DOHH2 (cell line): ENCODE results near the gene ASB5.

Source experiments
- H3F3A ChIP-seq: fragments of 200-600 bp; sonication (generic), shearing (Covaris generic); 2 replicates; pipeline ENCODE4 v1.6.0; 2016; ENCODE audit warnings: antibody characterized with exemption, mild to moderate bottlenecking; ENCODE audit not compliant: control insufficient read depth, insufficient read depth
- H3K27ac ChIP-seq: fragments of 200-600 bp; sonication (generic); 2 replicates; pipeline ENCODE4 v1.5.1; 2014; ENCODE audit warnings: low read depth, mild to moderate bottlenecking, low read length, moderate library complexity
- H3K27me3 ChIP-seq: fragments of 200-600 bp; sonication (generic); 2 replicates; pipeline ENCODE4 v1.6.1; 2014; ENCODE audit warnings: mild to moderate bottlenecking, low read length, mixed read lengths; ENCODE audit not compliant: control insufficient read depth
- H3K36me3 ChIP-seq: fragments of 200-600 bp; sonication (generic); 2 replicates; pipeline ENCODE4 v1.6.1; 2014; ENCODE audit warnings: mild to moderate bottlenecking, low read length, moderate library complexity, mixed read lengths; ENCODE audit not compliant: control insufficient read depth
- H3K4me1 ChIP-seq: fragments of 200-600 bp; sonication (generic); 2 replicates; pipeline ENCODE4 v1.6.1; 2014; ENCODE audit warnings: mild to moderate bottlenecking, low read length, mixed read lengths; ENCODE audit not compliant: control insufficient read depth
- H3K4me2 ChIP-seq: fragments of 200-600 bp; sonication (generic); 2 replicates; pipeline ENCODE4 v1.6.0; 2014; ENCODE audit warnings: mild to moderate bottlenecking, low read length, moderate library complexity
- H3K4me3 ChIP-seq: fragments of 200-600 bp; sonication (generic); 2 replicates; pipeline ENCODE4 v1.5.1; 2014; ENCODE audit warnings: mild to moderate bottlenecking, low read length, mixed read lengths
- H3K79me2 ChIP-seq: fragments of 200-600 bp; sonication (generic); 2 replicates; pipeline ENCODE4 v1.6.1; 2014; ENCODE audit warnings: mild to moderate bottlenecking, low read length, mixed read lengths; ENCODE audit not compliant: control insufficient read depth
- H3K9me2 ChIP-seq: fragments of 200-600 bp; sonication (generic); replicated peaks from 2 replicates; pipeline ENCODE4 v1.6.1; 2014; ENCODE audit warnings: mild to moderate bottlenecking, low read length, mixed read lengths; ENCODE audit not compliant: control insufficient read depth
- H3K9me3 ChIP-seq: fragments of 200-600 bp; sonication (generic); 2 replicates; pipeline ENCODE4 v1.6.1; 2014; ENCODE audit warnings: antibody characterized with exemption, low read length, mixed read lengths; ENCODE audit not compliant: control insufficient read depth, insufficient read depth
- H4K20me1 ChIP-seq: fragments of 200-600 bp; sonication (generic); 2 replicates; pipeline ENCODE4 v1.6.0; 2014; ENCODE audit warnings: low read depth, mild to moderate bottlenecking, antibody characterized with exemption, low read length, moderate library complexity; ENCODE audit not compliant: control insufficient read depth, insufficient read depth
- CTCF ChIP-seq: fragments of 200-600 bp; sonication (generic); IDR thresholded peaks from one replicate; pipeline ENCODE4 v1.5.1; 2014; ENCODE audit warnings: antibody characterized with exemption, mild to moderate bottlenecking, low read depth, low read length; ENCODE audit not compliant: poor library complexity, severe bottlenecking
- EZH2phosphoT487 ChIP-seq: fragments of 200-600 bp; sonication (generic); IDR thresholded peaks from 2 replicates; pipeline ENCODE4 v1.6.1; 2017; ENCODE audit warnings: borderline replicate concordance, mild to moderate bottlenecking, antibody characterized with exemption, low read length, moderate library complexity, mixed read lengths

The ASB5 gene

DNA sequence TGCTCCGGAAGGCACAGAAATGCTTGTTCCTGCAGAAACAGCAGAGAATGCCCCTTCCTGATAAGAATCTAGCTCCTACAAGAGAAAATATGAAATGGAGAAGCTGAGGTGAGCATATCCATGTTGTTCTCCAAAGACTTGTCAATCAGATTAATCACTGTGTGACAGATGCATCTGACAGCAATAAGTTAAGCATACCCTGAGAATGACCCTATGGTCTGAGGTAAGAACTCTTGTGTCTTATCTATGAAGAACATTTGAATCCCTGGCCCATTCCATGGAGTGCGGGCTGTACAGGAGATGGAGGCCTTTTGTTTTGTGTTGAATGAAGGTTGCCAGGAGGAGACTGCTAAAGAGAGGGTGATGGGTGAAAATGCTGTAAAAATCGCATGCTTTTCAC is 21.5 kb upstream of the ASB5 start:
- TF ChIP-seq CTCF: no peak
- no peak for TF ChIP-seq EZH2phosphoT487
- no peaks in the 10 kb centered on the region for H3K9me3 ChIP-seq
- H3K4me3 ChIP-seq: no peak overlapping the region
- no peak overlapping the region for H3K27ac ChIP-seq
- H3K79me2 ChIP-seq: no peaks in the 10 kb centered on the region
- H3K4me2 ChIP-seq: no peak overlapping the region
- no peaks in the 10 kb centered on the region for H4K20me1 ChIP-seq
- H3K9me2 ChIP-seq: no peaks in the 10 kb centered on the region
- H3K36me3 ChIP-seq: no peaks in the 10 kb centered on the region
- no peaks in the 10 kb centered on the region for H3F3A ChIP-seq
- 0 out of 2 replicates have a peak, but pooled peaks cover 3% of the 10 kb centered on the region for H3K4me1 ChIP-seq
- no peaks in the 10 kb centered on the region for H3K27me3 ChIP-seq

DNA sequence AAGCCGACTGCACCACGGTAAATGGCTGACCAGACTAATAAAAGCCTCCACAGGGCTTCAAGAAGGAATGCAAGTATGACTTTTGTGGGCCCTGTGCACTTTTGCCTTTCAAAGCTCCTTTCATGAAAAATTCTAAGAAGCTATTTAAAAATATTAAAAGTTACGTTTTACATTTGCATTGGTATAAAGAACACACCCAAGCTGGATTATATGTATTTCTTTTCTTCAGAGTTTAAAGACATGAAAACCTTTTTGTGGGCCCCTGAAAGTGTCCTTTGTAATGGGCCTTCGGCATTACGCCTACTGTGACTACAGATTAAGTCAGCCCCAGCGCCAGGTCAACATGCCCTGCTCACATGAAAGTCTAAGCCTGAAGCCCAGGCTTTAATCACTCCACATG is 20.5 kb upstream of the ASB5 start:
- Histone ChIP-seq H3K36me3 (no peaks in the 10 kb centered on the region), H3K79me2 (no peaks in the 10 kb centered on the region), H3K27ac (no peak overlapping the region), H4K20me1 (no peaks in the 10 kb centered on the region), H3F3A (no peaks in the 10 kb centered on the region), H3K4me1 (0 out of 2 replicates have a peak, but pooled peaks cover 3% of the 10 kb centered on the region), H3K4me2 (no peak overlapping the region), H3K27me3 (no peaks in the 10 kb centered on the region), H3K4me3 (no peak overlapping the region), H3K9me2 (no peaks in the 10 kb centered on the region), H3K9me3 (no peaks in the 10 kb centered on the region)
- TF ChIP-seq CTCF: no peak
- TF ChIP-seq EZH2phosphoT487: no peak

DNA sequence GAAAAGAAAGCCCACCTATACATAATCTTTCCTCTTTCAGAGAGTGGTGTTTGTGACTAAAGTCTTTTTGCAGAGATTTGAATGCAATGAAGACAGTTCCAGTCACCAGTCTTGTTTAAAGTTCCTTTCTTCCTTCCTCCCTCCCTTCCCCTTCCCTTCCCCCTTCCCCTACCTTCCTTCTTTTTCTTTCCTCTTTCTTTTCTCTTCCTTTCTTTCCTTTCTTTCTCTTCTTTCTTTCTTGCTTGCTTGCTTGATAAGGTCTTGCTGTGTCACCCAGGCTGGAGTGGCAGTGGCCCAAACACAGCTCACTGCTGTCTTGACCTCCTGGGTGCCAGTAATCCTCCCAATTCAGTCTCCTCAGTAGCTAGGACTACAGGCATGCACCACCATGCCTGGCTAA is 19.0 kb upstream of the ASB5 start:
- H3K36me3 ChIP-seq: no peaks in the 10 kb centered on the region

More for the DNA sequence above, 19.0 kb upstream of the ASB5 start:
- Histone ChIP-seq H3K4me1 (0 out of 2 replicates have a peak, but pooled peaks cover 3% of the 10 kb centered on the region), H3K27me3 (no peaks in the 10 kb centered on the region), H3K27ac (no peak overlapping the region), H3K4me3 (no peak overlapping the region), H3F3A (no peaks in the 10 kb centered on the region), H3K9me2 (no peaks in the 10 kb centered on the region), H3K4me2 (no peak overlapping the region), H4K20me1 (no peaks in the 10 kb centered on the region), H3K79me2 (no peaks in the 10 kb centered on the region), H3K9me3 (no peaks in the 10 kb centered on the region)
- no peak for TF ChIP-seq CTCF
- no peak for TF ChIP-seq EZH2phosphoT487
